Gastroesophageal sphincter (tissue), 4 donors: ENCODE results near the gene NSUN2. TPM values are rescaled to one million over a fixed set of nuclear protein-coding genes. Genes with fewer than 3 reads are reported as not detected.

Experiments used
- ATAC-seq: fragments of 150-250 bp; one replicate; pipeline ENCODE4 v1.9.1; 2016; ENCODE audit warnings: mild to moderate bottlenecking, moderate library complexity
- H3K27ac ChIP-seq, 4 donors: fragments of 200-600 bp; sonication (generic) in 3 of 4; 1 replicate in 3 of 4; 2 replicates in 1 of 4; pipeline ENCODE4 v1.5.1; 2016 to 2019
- H3K27me3 ChIP-seq: fragments of 200-600 bp; sonication (generic); one replicate; pipeline ENCODE4 v1.5.1; 2019
- H3K36me3 ChIP-seq, 2 donors: fragments of 200-600 bp; sonication (generic); one replicate each; pipeline ENCODE4 v1.5.1; 2019; ENCODE audit warnings: control low read depth in 1 of 2
- H3K4me1 ChIP-seq, 3 donors: fragments of 200-600 bp; sonication (generic); 1 replicate in 2 of 3; 2 replicates in 1 of 3; pipeline ENCODE4 v1.5.1; 2016 to 2019; ENCODE audit warnings: control low read depth in 2 of 3
- H3K4me3 ChIP-seq, 2 donors: fragments of 200-600 bp; sonication (generic); one replicate each; pipeline ENCODE4 v1.5.1; 2019; ENCODE audit warnings: mild to moderate bottlenecking in 1 of 2, moderate library complexity in 1 of 2
- H3K9me3 ChIP-seq, 3 donors: fragments of 200-600 bp; sonication (generic); one replicate each; pipeline ENCODE4 v1.5.1; 2017 to 2019; ENCODE audit warnings: control low read depth in 2 of 3
- CTCF ChIP-seq, 4 experiments: fragments of 200-600 bp in 2 of 4; fragments of 450-650 bp in 2 of 4; sonication (generic) in 1 of 4; IDR thresholded peaks; one replicate each; pipeline ENCODE4 v1.5.1; 2017 to 2019; ENCODE audit warnings: antibody characterized with exemption in 4 of 4, mild to moderate bottlenecking in 2 of 4, moderate library complexity in 2 of 4
- EP300 ChIP-seq: sonication (generic); formaldehyde crosslinking; IDR thresholded peaks from one replicate; pipeline ENCODE4 v1.6.1; 2017; ENCODE audit warnings: antibody characterized with exemption, mild to moderate bottlenecking
- POLR2A ChIP-seq, 2 donors: fragments of 450-650 bp; IDR thresholded peaks; one replicate each; pipeline ENCODE4 v1.6.1; 2017; ENCODE audit warnings: antibody characterized with exemption in 2 of 2, mild to moderate bottlenecking in 2 of 2, moderate library complexity in 1 of 2
- POLR2AphosphoS5 ChIP-seq: sonication (generic); formaldehyde crosslinking; IDR thresholded peaks from one replicate; pipeline ENCODE4 v1.6.1; 2017; ENCODE audit warnings: antibody characterized with exemption
- WGBS, 2 donors: methylation state at CpG; one replicate each; pipeline ENCODE4 v1.1.5; 2018; ENCODE audit warnings: low coverage in 1 of 2; 5-methylcytosine and 5-hydroxymethylcytosine counted together
- total RNA-seq, 4 donors: library from RNA; depleted of rRNA; stranded (reverse); fragments of >200 nt; gene quantifications; one replicate each; pipeline ENCODE4 v1.1.0, GENCODE V29; 2016

Gene NSUN2
- total RNA-seq, 4 donors from 2014 or later, result 34.0 to 50.3 (median 43.6) TPM

- peaks cover 0 to 89% of the 10 kb centered on the region in 2 donors for H3K36me3 ChIP-seq
- H3K27me3 ChIP-seq, result no peaks in the 10 kb centered on the region
- no peaks in the 10 kb centered on the region for H3K9me3 ChIP-seq
- no peak overlapping the region for H3K27ac ChIP-seq
- TF ChIP-seq CTCF (IDR thresholded peaks at IDR 0.05) (no peak), POLR2AphosphoS5 (no peak), EP300 (no peak), POLR2A (IDR thresholded peaks at IDR 0.05) (no peak)
- no peak for ATAC-seq
- H3K4me1 ChIP-seq, result peaks cover 0 to 9% (median 0%) of the 10 kb centered on the region in 3 donors
- no peak overlapping the region for H3K4me3 ChIP-seq
- WGBS, 2 donors, result 74 to 94% methylated on average over 3 of the region's 3 CpGs
Measured at GRCh38 chr5:6623941-6624340, 8.9 kb downstream of the NSUN2 start.

GRCh38 chr5:6623228-6623627, 9.6 kb downstream of the NSUN2 start:
- H3K27me3 ChIP-seq, result no peaks in the 10 kb centered on the region
- no peak for ATAC-seq
- WGBS, 2 donors, result 84 to 88% methylated on average over 4 of the region's 4 CpGs
- H3K27ac ChIP-seq, result no peak overlapping the region
- H3K4me1 ChIP-seq, result peaks cover 0 to 2% (median 0%) of the 10 kb centered on the region in 3 donors
- TF ChIP-seq EP300 (no peak), POLR2AphosphoS5 (no peak), POLR2A (IDR thresholded peaks at IDR 0.05) (no peak), CTCF (IDR thresholded peaks at IDR 0.05) (no peak)
- H3K4me3 ChIP-seq, result no peak overlapping the region
- H3K9me3 ChIP-seq, result no peaks in the 10 kb centered on the region
- H3K36me3 ChIP-seq, result peaks cover 0 to 89% of the 10 kb centered on the region in 2 donors

- ATAC-seq, result no peak
- peaks cover 4 to 100% of the 10 kb centered on the region in 2 donors for H3K36me3 ChIP-seq
- no peaks in the 10 kb centered on the region for H3K27me3 ChIP-seq
- TF ChIP-seq POLR2AphosphoS5 (no peak), EP300 (no peak), CTCF (IDR thresholded peaks at IDR 0.05) (no peak), POLR2A (IDR thresholded peaks at IDR 0.05) (no peak)
- no peaks in the 10 kb centered on the region for H3K9me3 ChIP-seq
- WGBS, 2 donors, result 77 to 79% methylated on average over 6 of the region's 6 CpGs
- H3K27ac ChIP-seq, result no peak overlapping the region
- no peaks in the 10 kb centered on the region for H3K4me1 ChIP-seq
- no peak overlapping the region for H3K4me3 ChIP-seq
Measured at GRCh38 chr5:6616632-6617031, 16.2 kb downstream of the NSUN2 start.

GRCh38 chr5:6615034-6615815, 17.6 kb downstream of the NSUN2 start:
- Histone ChIP-seq H3K9me3 (no peaks in the 10 kb centered on the region), H3K27me3 (no peaks in the 10 kb centered on the region), H3K27ac (no peak overlapping the region), H3K4me3 (no peak overlapping the region), H3K36me3 (peaks cover 4 to 100% of the 10 kb centered on the region in 2 donors), H3K4me1 (no peaks in the 10 kb centered on the region)
- WGBS, 2 donors, result 72 to 83% methylated on average over 8 of the region's 8 CpGs
- no peak for ATAC-seq
- no peak for TF ChIP-seq EP300
- TF ChIP-seq POLR2AphosphoS5, result no peak
- TF ChIP-seq POLR2A (IDR thresholded peaks at IDR 0.05), result no peak
- no peak for TF ChIP-seq CTCF (IDR thresholded peaks at IDR 0.05)
